GM23248 (cell line): ENCODE results near the gene COL7A1. TPM values are rescaled to one million over a fixed set of nuclear protein-coding genes. Genes with fewer than 3 reads are reported as not detected.

ENCODE experiments used
- DNase-seq: peaks from one replicate; pipeline ENCODE4 v3.0.0-alpha.2; 2015
- H2AFZ ChIP-seq: fragments of 200-600 bp; sonication (generic); 2 replicates; pipeline ENCODE4 v1.6.1; 2016; ENCODE audit warnings: antibody characterized with exemption
- H3F3A ChIP-seq: fragments of 200-600 bp; sonication (generic); 2 replicates; pipeline ENCODE4 v1.6.1; 2016; ENCODE audit warnings: mild to moderate bottlenecking, antibody characterized with exemption, mixed run types; ENCODE audit not compliant: insufficient read depth
- H3K27ac ChIP-seq: fragments of 200-600 bp; sonication (generic); 2 replicates; pipeline ENCODE4 v1.5.1; 2016; ENCODE audit warnings: mild to moderate bottlenecking
- H3K27me3 ChIP-seq: fragments of 200-600 bp; sonication (generic); replicated peaks from 2 replicates; pipeline ENCODE4 v1.6.1; 2016; ENCODE audit warnings: mild to moderate bottlenecking; ENCODE audit not compliant: insufficient read depth
- H3K36me3 ChIP-seq: fragments of 200-600 bp; sonication (generic); 2 replicates; pipeline ENCODE4 v1.6.1; 2016; ENCODE audit warnings: low read depth, mild to moderate bottlenecking
- H3K4me1 ChIP-seq: fragments of 200-600 bp; sonication (generic); 2 replicates; pipeline ENCODE4 v1.6.1; 2016; ENCODE audit warnings: mild to moderate bottlenecking; ENCODE audit not compliant: insufficient read depth
- H3K4me2 ChIP-seq: fragments of 200-600 bp; sonication (generic); one replicate; pipeline ENCODE4 v1.6.1; 2016; ENCODE audit warnings: mild to moderate bottlenecking; ENCODE audit not compliant: unreplicated experiment
- H3K4me3 ChIP-seq: fragments of 200-600 bp; sonication (generic); 2 replicates; pipeline ENCODE4 v1.5.1; 2016; ENCODE audit warnings: mild to moderate bottlenecking
- H3K79me2 ChIP-seq: fragments of 200-600 bp; sonication (generic); 2 replicates; pipeline ENCODE4 v1.6.1; 2016; ENCODE audit warnings: mild to moderate bottlenecking; ENCODE audit not compliant: insufficient read depth
- H3K9ac ChIP-seq: fragments of 200-600 bp; sonication (generic); 2 replicates; pipeline ENCODE4 v1.6.1; 2016; ENCODE audit warnings: mild to moderate bottlenecking
- H3K9me2 ChIP-seq: fragments of 200-600 bp; sonication (generic); 2 replicates; pipeline ENCODE4 v1.6.1; 2016; ENCODE audit warnings: mixed run types, mild to moderate bottlenecking, moderate library complexity; ENCODE audit not compliant: insufficient read depth
- H3K9me3 ChIP-seq: fragments of 200-600 bp; sonication (generic); one replicate; pipeline ENCODE4 v1.6.1; 2017; ENCODE audit warnings: low read depth
- H4K20me1 ChIP-seq: fragments of 200-600 bp; sonication (generic); 2 replicates; pipeline ENCODE4 v1.6.0; 2016; ENCODE audit not compliant: insufficient read depth
- EZH2 ChIP-seq: fragments of 200-600 bp; sonication (generic); IDR thresholded peaks from 2 replicates; pipeline ENCODE4 v1.6.1; 2018; ENCODE audit warnings: antibody characterized with exemption, mild to moderate bottlenecking; ENCODE audit not compliant: insufficient read depth, poor library complexity, severe bottlenecking
- EZH2phosphoT487 ChIP-seq: fragments of 200-600 bp; sonication (generic); IDR thresholded peaks from 2 replicates; pipeline ENCODE4 v1.6.1; 2018; ENCODE audit warnings: antibody characterized with exemption, moderate library complexity, mild to moderate bottlenecking, low read depth; ENCODE audit not compliant: insufficient read depth
- WGBS, 2 experiments: methylation state at CpG; one replicate each; pipeline ENCODE4 v1.1.6; 2015 to 2017; ENCODE audit warnings: low lambda C conversion rate in 2 of 2, low coverage in 1 of 2; ENCODE audit errors: missing lambda C conversion rate in 2 of 2; 5-methylcytosine and 5-hydroxymethylcytosine counted together
- in situ Hi-C: fragments of 300-500 bp; cut with MboI; formaldehyde crosslinking; loops from 2 replicates; pipeline ENCODE4 v1.15.0; 2020
- polyA plus RNA-seq: library from polyadenylated mRNA; unstranded; fragments of >200 nt; fragmentation: Nextera tagmentation; extraction: Ambion mirVana; gene quantifications from 2 replicates; pipeline ENCODE4 v1.2.1, GENCODE V29; 2016
- total RNA-seq: library from RNA; depleted of rRNA; stranded (reverse); fragments of >200 nt; shearing (Covaris generic); gene quantifications from 2 replicates; pipeline ENCODE4 v1.2.3, GENCODE V29; 2014

Gene COL7A1
- total and polyA plus RNA-seq, 2 experiments from 2014 or later: 11.2 to 33.6 TPM

DNA sequence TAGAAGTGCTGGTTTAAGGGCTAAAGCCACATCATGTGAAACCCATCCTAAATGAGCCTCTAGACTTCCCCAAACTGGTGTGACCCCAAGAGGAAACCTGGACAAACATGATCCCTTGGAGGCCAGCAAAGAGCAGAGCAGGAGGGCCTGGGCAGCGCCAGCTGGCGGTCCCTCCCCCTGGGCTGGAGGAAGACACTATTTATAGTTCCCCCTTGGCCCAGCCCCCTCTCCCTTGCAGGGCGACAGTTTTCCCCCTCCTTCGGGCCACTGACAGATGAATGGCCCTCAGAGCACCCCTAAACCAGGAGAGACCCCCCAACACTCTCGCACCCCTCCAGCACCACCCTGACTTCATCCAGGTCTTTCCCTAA is 34.5 kb downstream of the COL7A1 start:
- TF ChIP-seq EZH2phosphoT487: no peak
- TF ChIP-seq EZH2: no peak
- DNase-seq: no peak
- no peaks in the 10 kb centered on the region for H3K9me2 ChIP-seq
- H3K4me2 ChIP-seq: peak overlapping the region; percentile 43
- H3K4me1 ChIP-seq: peaks cover 48% of the 10 kb centered on the region
- peaks cover 8% of the 10 kb centered on the region for H3F3A ChIP-seq
- H3K36me3 ChIP-seq: no peaks in the 10 kb centered on the region
- WGBS, 2 experiments: 24 to 30% methylated on average over 4 to 5 of the region's 5 CpGs
- H3K9me3 ChIP-seq: no peaks in the 10 kb centered on the region
- H3K79me2 ChIP-seq: peaks cover 5% of the 10 kb centered on the region
- H3K27me3 ChIP-seq: no peaks in the 10 kb centered on the region
- H3K9ac ChIP-seq: peak overlapping the region; percentile 14
- peak overlapping the region; percentile 71 for H2AFZ ChIP-seq
- in situ Hi-C loops: no loop called here
- H3K4me3 ChIP-seq: peak overlapping the region; percentile 33
- no peaks in the 10 kb centered on the region for H4K20me1 ChIP-seq
- H3K27ac ChIP-seq: peak overlapping the region; percentile 36; the same call in 1 of the 2 replicates

DNA sequence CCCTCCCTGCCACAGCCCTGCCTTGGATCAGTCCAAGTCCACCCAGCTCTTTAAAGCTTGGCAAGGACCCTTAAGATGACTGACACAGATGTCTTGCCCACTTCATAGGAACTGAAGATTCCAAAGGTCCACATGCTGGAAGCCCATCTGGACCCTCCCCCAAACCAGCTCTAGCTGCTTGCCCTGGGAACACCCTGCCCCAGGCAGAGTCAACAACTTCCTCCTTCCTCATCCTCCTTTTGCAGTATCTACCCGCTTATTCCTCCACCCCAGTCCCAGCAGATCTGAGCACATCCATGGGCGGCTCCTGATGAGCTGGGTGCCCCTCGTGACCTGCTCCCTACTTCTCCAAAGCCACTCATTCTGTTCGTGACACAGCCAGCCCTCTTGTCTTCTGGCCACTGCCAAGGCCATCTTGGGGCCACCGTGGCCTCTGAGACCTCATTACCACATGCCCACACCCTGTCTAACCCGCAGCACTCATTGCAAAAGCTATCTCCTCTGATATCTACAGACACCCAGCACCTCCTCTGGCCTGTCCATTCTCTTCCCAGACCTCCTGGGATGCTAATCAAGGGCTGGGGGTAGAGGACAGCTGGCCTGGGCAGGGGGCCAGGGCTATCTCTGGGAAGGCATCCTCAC is 36.5 kb downstream of the COL7A1 start:
- H2AFZ ChIP-seq: no peak overlapping the region
- no peaks in the 10 kb centered on the region for H4K20me1 ChIP-seq
- no peak for DNase-seq
- no peaks in the 10 kb centered on the region for H3K9me2 ChIP-seq
- H3K9me3 ChIP-seq: no peaks in the 10 kb centered on the region
- H3K4me3 ChIP-seq: no peak overlapping the region
- peaks cover 10% of the 10 kb centered on the region for H3K79me2 ChIP-seq
- WGBS, 2 experiments: 72 to 79% methylated on average over 5 to 6 of the region's 6 CpGs
- in situ Hi-C loops: no loop called here
- peaks cover 29% of the 10 kb centered on the region for H3K4me1 ChIP-seq
- H3K27me3 ChIP-seq: no peaks in the 10 kb centered on the region
- no peak overlapping the region for H3K9ac ChIP-seq
- H3K36me3 ChIP-seq: no peaks in the 10 kb centered on the region
- peaks cover 11% of the 10 kb centered on the region for H3F3A ChIP-seq
- no peak overlapping the region for H3K4me2 ChIP-seq
- H3K27ac ChIP-seq: no peak overlapping the region
- TF ChIP-seq EZH2phosphoT487 (no peak), EZH2 (no peak)

DNA sequence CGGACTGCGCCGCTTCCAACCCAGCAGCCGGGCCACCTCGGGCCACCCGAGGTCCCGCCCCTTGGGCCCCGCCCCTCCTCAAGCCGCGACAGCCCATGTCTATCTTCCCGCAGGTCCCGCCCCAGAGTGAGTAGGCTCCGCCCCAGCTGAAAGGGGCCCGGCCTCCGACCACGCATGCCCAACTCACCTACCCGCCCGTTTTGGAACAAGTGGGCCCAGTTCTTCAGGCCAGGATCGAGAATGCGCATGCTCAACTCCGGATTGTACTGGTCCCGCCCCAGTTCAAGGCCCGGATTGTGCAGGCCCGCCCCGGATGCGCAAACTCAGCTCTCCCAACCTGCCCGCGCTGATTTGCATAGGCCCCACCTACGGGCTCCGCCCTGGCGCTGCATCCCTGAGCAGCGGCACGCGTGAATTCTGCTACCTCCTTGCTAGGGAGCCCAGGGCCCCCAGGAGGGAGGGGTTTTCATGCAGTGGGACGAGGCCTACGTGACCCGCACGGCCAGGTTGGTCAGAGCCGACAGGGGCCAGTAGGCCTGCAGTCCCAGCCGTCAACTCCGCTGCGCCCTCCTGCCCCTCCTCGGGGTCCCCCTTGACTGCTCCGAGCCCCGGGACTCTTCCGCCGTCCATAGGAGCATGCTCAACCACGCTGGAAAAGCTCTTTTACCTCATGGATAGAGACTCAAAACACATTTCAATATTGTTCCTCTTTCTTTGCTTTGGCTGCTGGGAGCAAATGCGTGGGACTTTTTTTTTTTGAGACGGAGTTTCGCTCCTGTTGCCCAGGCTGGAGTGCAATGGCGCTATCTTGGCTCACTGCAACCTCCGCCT is 38.1 kb downstream of the COL7A1 start, which contains the start of gene PFKFB4:
PFKFB4 (minus strand) TSS at position 8 of the 831 bp plus-strand sequence. CDS start 26 bp downstream, outside the sequence.
- Histone ChIP-seq H3F3A (0 out of 2 replicates have a peak, but pooled peaks cover 4% of the 10 kb centered on the region), H3K79me2 (peaks cover 10% of the 10 kb centered on the region), H3K9ac (peak within 1 kb of the TSS; percentile 72), H3K9me3 (no peaks in the 10 kb centered on the region), H3K9me2 (no peaks in the 10 kb centered on the region), H4K20me1 (no peaks in the 10 kb centered on the region), H2AFZ (peak within 1 kb of the TSS; percentile 66), H3K4me3 (peak within 1 kb of the TSS; percentile 71), H3K27me3 (no peaks in the 10 kb centered on the region), H3K4me1 (peaks cover 22% of the 10 kb centered on the region), H3K4me2 (peak within 1 kb of the TSS; percentile 78), H3K27ac (peak within 1 kb of the TSS; percentile 39), H3K36me3 (no peaks in the 10 kb centered on the region)
- WGBS, 2 experiments: 2% methylated on average over 43 to 52 of the region's 53 CpGs
- in situ Hi-C loops: no loop called here
- DNase-seq: peak; percentile 100
- no peak for TF ChIP-seq EZH2phosphoT487
- no peak for TF ChIP-seq EZH2

DNA sequence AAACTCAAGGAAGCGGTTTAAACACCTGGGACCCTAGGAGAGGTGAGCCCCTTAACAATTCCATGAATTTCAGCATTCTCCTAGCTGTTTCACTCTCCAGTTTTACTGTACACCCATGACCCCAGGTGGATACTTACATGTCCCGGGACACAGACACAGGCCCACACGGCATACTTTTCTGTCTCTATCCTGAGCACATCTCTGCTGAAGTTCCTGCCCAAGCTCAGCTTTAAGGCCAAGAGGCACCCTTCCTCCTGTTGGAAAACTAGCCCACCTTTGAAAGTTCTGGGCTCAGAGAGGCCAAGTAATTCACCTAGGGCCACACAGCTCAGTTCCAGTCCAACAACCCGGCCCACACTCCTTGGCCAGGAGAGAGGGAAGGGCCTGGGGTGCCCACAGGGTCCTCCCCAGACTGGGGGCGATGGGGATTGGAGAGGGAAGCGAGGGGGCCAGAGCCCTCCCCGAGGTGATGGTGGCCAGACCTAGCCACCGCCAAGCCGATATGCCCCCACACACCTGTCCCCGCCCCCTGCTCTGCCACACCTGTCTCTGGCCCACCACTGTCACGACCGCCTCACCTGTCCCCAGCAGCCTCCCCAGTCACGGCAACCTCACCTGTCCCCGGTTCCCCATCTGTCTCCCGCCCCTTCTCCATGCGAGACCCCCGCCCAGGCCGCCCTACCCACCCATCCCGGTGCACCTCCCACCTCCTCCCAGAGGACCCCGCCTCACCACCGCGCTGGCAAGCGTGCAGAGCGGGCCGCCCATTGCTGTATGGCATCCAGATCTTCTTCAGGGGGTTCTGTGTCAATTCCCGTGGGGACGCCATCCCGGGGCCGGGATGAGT is 39.0 kb downstream of the COL7A1 start:
- Histone ChIP-seq H3K79me2 (peaks cover 10% of the 10 kb centered on the region), H3K36me3 (no peaks in the 10 kb centered on the region), H3K27me3 (no peaks in the 10 kb centered on the region), H2AFZ (peak overlapping the region; percentile 64), H3K4me2 (peak overlapping the region; percentile 78), H3K4me1 (peaks cover 19% of the 10 kb centered on the region), H3K9ac (peak overlapping the region; percentile 72), H4K20me1 (no peaks in the 10 kb centered on the region), H3F3A (0 out of 2 replicates have a peak, but pooled peaks cover 4% of the 10 kb centered on the region), H3K9me2 (no peaks in the 10 kb centered on the region), H3K27ac (no peak overlapping the region), H3K9me3 (no peaks in the 10 kb centered on the region), H3K4me3 (peak overlapping the region; percentile 71)
- DNase-seq: no peak
- 18 to 34% methylated on average over 13 to 29 of the region's 29 CpGs for WGBS, 2 experiments
- TF ChIP-seq EZH2phosphoT487: no peak
- no peak for TF ChIP-seq EZH2
- in situ Hi-C loops: no loop called here
